Activated CD8-positive, alpha-beta memory T cell treated with anti-CD3 and anti-CD28 coated beads, Interleukin-2, amount 10 ng/mL, durations not matched to agents 7 days and 5 days (primary cell): Measurements from ENCODE around the gene IQSEC1. TPM values are rescaled to one million over a fixed set of nuclear protein-coding genes. Genes with fewer than 3 reads are reported as not detected.

ENCODE experiments used
- ATAC-seq: fragments of 150-1000 bp; cut with Tn5 transposase; one replicate; pipeline ENCODE4 v1.10.0; 2021; ENCODE audit warnings: moderate library complexity
- CTCF ChIA-PET: fragments of 350-600 bp; sonication (Branson Sonifier 250); formaldehyde crosslinking; loops from one replicate; lab custom pipeline; 2021; ENCODE audit warnings: antibody characterized with exemption; lab: Charles Lee
- DNase-seq: peaks from one replicate; pipeline ENCODE4 v3.0.0-alpha.2; 2020
- H3K27ac Mint-ChIP-seq: one replicate; pipeline ENCODE4 v1.8.0; 2021; ENCODE audit warnings: mild to moderate bottlenecking, mixed read lengths
- H3K27me3 Mint-ChIP-seq: one replicate; pipeline ENCODE4 v1.8.0; 2021; ENCODE audit warnings: mixed read lengths
- H3K36me3 Mint-ChIP-seq: one replicate; pipeline ENCODE4 v1.8.0; 2021; ENCODE audit warnings: mild to moderate bottlenecking, mixed read lengths
- H3K4me1 Mint-ChIP-seq: one replicate; pipeline ENCODE4 v1.8.0; 2021; ENCODE audit warnings: mixed read lengths
- H3K4me3 Mint-ChIP-seq: one replicate; pipeline ENCODE4 v1.8.0; 2021; ENCODE audit warnings: mild to moderate bottlenecking, moderate library complexity, mixed read lengths
- H3K9me3 Mint-ChIP-seq: one replicate; pipeline ENCODE4 v1.8.0; 2022; ENCODE audit warnings: low read depth, mixed read lengths
- total RNA-seq, 2 experiments: library from RNA; stranded (reverse); gene quantifications; one replicate each; pipeline ENCODE4 v1.2.3, GENCODE V29; 2021

IQSEC1 gene
- total RNA-seq, 2 experiments from 2014 or later, result 37.6 to 71.4 TPM

GRCh38 chr3:13112521-13113345 is 39.5 kb upstream of the IQSEC1 start:
- Mint-ChIP-seq H3K27ac (no peak overlapping the region), H3K4me1 (peaks cover 5% of the 10 kb centered on the region), H3K36me3 (no peaks in the 10 kb centered on the region), H3K27me3 (peaks cover 10% of the 10 kb centered on the region), H3K4me3 (no peak overlapping the region), H3K9me3 (no peaks in the 10 kb centered on the region)
- DNase-seq (no peak), ATAC-seq (no peak)
- CTCF ChIA-PET, result no interaction called here

- CTCF ChIA-PET, result no interaction called here
- Mint-ChIP-seq H3K4me1 (peaks cover 5% of the 10 kb centered on the region), H3K27ac (no peak overlapping the region), H3K36me3 (no peaks in the 10 kb centered on the region), H3K27me3 (peaks cover 8% of the 10 kb centered on the region), H3K4me3 (no peak overlapping the region), H3K9me3 (no peaks in the 10 kb centered on the region)
- DNase-seq (no peak), ATAC-seq (no peak)
Observed at GRCh38 chr3:13111873-13112520, 38.8 kb upstream of the IQSEC1 start.

- H3K27ac Mint-ChIP-seq, result no peak overlapping the region
- DNase-seq, result no peak
Observed at GRCh38 chr3:13111173-13111872, 38.1 kb upstream of the IQSEC1 start.

GRCh38 chr3:13110678-13111116 is 37.5 kb upstream of the IQSEC1 start:
- no peaks in the 10 kb centered on the region for H3K9me3 Mint-ChIP-seq
- DNase-seq (no peak), ATAC-seq (no peak)
- no peak overlapping the region for H3K4me3 Mint-ChIP-seq
- no peaks in the 10 kb centered on the region for H3K36me3 Mint-ChIP-seq
- H3K27ac Mint-ChIP-seq, result no peak overlapping the region
- H3K27me3 Mint-ChIP-seq, result peaks cover 4% of the 10 kb centered on the region
- H3K4me1 Mint-ChIP-seq, result peaks cover 5% of the 10 kb centered on the region
- CTCF ChIA-PET, result interaction anchor here (1.0 to 1.1 kb wide), 2 partner anchors 18 to 369 kb away, joined by 4 to 5 read pairs; partner anchors contain the start of gene HDAC11

More at GRCh38 chr3:13111173-13111872, 38.1 kb upstream of the IQSEC1 start:
- Mint-ChIP-seq H3K27me3 (peaks cover 4% of the 10 kb centered on the region), H3K36me3 (no peaks in the 10 kb centered on the region), H3K9me3 (no peaks in the 10 kb centered on the region), H3K4me3 (no peak overlapping the region), H3K4me1 (peaks cover 5% of the 10 kb centered on the region)
- CTCF ChIA-PET, result interaction anchor here (1.0 to 1.1 kb wide), 2 partner anchors 19 to 368 kb away, joined by 4 to 5 read pairs; partner anchors contain the start of gene HDAC11
- ATAC-seq, result no peak

GRCh38 chr3:13109516-13109915 is 36.3 kb upstream of the IQSEC1 start:
- H3K27ac Mint-ChIP-seq, result no peak overlapping the region
- DNase-seq, result no peak
- peaks cover 4% of the 10 kb centered on the region for H3K27me3 Mint-ChIP-seq
- no peaks in the 10 kb centered on the region for H3K36me3 Mint-ChIP-seq
- no peak for ATAC-seq
- CTCF ChIA-PET, result no interaction called here
- H3K9me3 Mint-ChIP-seq, result no peaks in the 10 kb centered on the region
- H3K4me3 Mint-ChIP-seq, result no peak overlapping the region
- peaks cover 5% of the 10 kb centered on the region for H3K4me1 Mint-ChIP-seq

- DNase-seq (no peak), ATAC-seq (no peak)
- H3K36me3 Mint-ChIP-seq, result no peaks in the 10 kb centered on the region
- no peaks in the 10 kb centered on the region for H3K9me3 Mint-ChIP-seq
- CTCF ChIA-PET, result interaction anchor here (0.8 kb wide), 1 partner anchor 17 kb away, joined by 3 read pairs; no protein-coding TSS in a partner anchor
- no peak overlapping the region for H3K4me3 Mint-ChIP-seq
- no peak overlapping the region for H3K27ac Mint-ChIP-seq
- H3K27me3 Mint-ChIP-seq, result peaks cover 4% of the 10 kb centered on the region
- H3K4me1 Mint-ChIP-seq, result peaks cover 5% of the 10 kb centered on the region
Observed at GRCh38 chr3:13108861-13109260, 35.6 kb upstream of the IQSEC1 start.

GRCh38 chr3:13107661-13108060 is 34.4 kb upstream of the IQSEC1 start:
- no peak for ATAC-seq
- Mint-ChIP-seq H3K36me3 (no peaks in the 10 kb centered on the region), H3K27me3 (peaks cover 4% of the 10 kb centered on the region), H3K27ac (no peak overlapping the region), H3K4me3 (no peak overlapping the region), H3K4me1 (peaks cover 5% of the 10 kb centered on the region), H3K9me3 (no peaks in the 10 kb centered on the region)
- no peak for DNase-seq
- CTCF ChIA-PET, result no interaction called here

GRCh38 chr3:13106308-13107001 is 33.2 kb upstream of the IQSEC1 start:
- H3K9me3 Mint-ChIP-seq, result no peaks in the 10 kb centered on the region
- H3K4me1 Mint-ChIP-seq, result peaks cover 5% of the 10 kb centered on the region
- CTCF ChIA-PET, result interaction anchor here (1.0 to 1.4 kb wide), 2 partner anchors 15 to 19 kb away, joined by 3 to 5 read pairs; no protein-coding TSS in a partner anchor
- no peak overlapping the region for H3K4me3 Mint-ChIP-seq
- H3K27ac Mint-ChIP-seq, result no peak overlapping the region
- H3K36me3 Mint-ChIP-seq, result no peaks in the 10 kb centered on the region
- no peaks in the 10 kb centered on the region for H3K27me3 Mint-ChIP-seq
- no peak for ATAC-seq
- no peak for DNase-seq

- no peak overlapping the region for H3K4me3 Mint-ChIP-seq
- H3K4me1 Mint-ChIP-seq, result peaks cover 5% of the 10 kb centered on the region
- CTCF ChIA-PET, result interaction anchor here (1.0 to 1.4 kb wide), 2 partner anchors 14 to 19 kb away, joined by 3 to 5 read pairs; no protein-coding TSS in a partner anchor
- ATAC-seq, result no peak
- H3K27ac Mint-ChIP-seq, result no peak overlapping the region
- no peaks in the 10 kb centered on the region for H3K9me3 Mint-ChIP-seq
- H3K36me3 Mint-ChIP-seq, result no peaks in the 10 kb centered on the region
- no peaks in the 10 kb centered on the region for H3K27me3 Mint-ChIP-seq
- DNase-seq, result no peak
Observed at GRCh38 chr3:13105896-13106250, 32.6 kb upstream of the IQSEC1 start.

- Mint-ChIP-seq H3K36me3 (no peaks in the 10 kb centered on the region), H3K9me3 (no peaks in the 10 kb centered on the region), H3K27ac (no peak overlapping the region), H3K4me3 (no peak overlapping the region), H3K4me1 (no peaks in the 10 kb centered on the region), H3K27me3 (no peaks in the 10 kb centered on the region)
- DNase-seq (no peak), ATAC-seq (no peak)
- CTCF ChIA-PET, result interaction anchor here (1.0 to 1.4 kb wide), 2 partner anchors 13 to 18 kb away, joined by 3 to 5 read pairs; no protein-coding TSS in a partner anchor
Observed at GRCh38 chr3:13105181-13105895, 32.1 kb upstream of the IQSEC1 start.

- H3K36me3 Mint-ChIP-seq, result no peaks in the 10 kb centered on the region
- no peak for DNase-seq
- H3K27me3 Mint-ChIP-seq, result no peaks in the 10 kb centered on the region
- no peaks in the 10 kb centered on the region for H3K4me1 Mint-ChIP-seq
- H3K9me3 Mint-ChIP-seq, result no peaks in the 10 kb centered on the region
- no peak overlapping the region for H3K27ac Mint-ChIP-seq
- CTCF ChIA-PET, result interaction anchor here (2.6 kb wide), 1 partner anchor 12 kb away, joined by 18 read pairs; no protein-coding TSS in a partner anchor
- ATAC-seq, result no peak
- no peak overlapping the region for H3K4me3 Mint-ChIP-seq
Observed at GRCh38 chr3:13104511-13104910, 31.3 kb upstream of the IQSEC1 start.

- H3K4me1 Mint-ChIP-seq, result peaks cover 3% of the 10 kb centered on the region
Observed at GRCh38 chr3:13103416-13104058, 30.3 kb upstream of the IQSEC1 start.

More at GRCh38 chr3:13103416-13104058, 30.3 kb upstream of the IQSEC1 start:
- no peak for DNase-seq
- H3K27ac Mint-ChIP-seq, result no peak overlapping the region
- no peaks in the 10 kb centered on the region for H3K27me3 Mint-ChIP-seq
- no peak overlapping the region for H3K4me3 Mint-ChIP-seq
- H3K9me3 Mint-ChIP-seq, result no peaks in the 10 kb centered on the region
- CTCF ChIA-PET, result interaction anchor here (1.7 to 2.6 kb wide), 2 partner anchors 11 to 18 kb away, joined by 7 to 18 read pairs; no protein-coding TSS in a partner anchor
- no peaks in the 10 kb centered on the region for H3K36me3 Mint-ChIP-seq
- no peak for ATAC-seq
